PC-3 (cell line): ENCODE results near the gene CAPNS1.

Source experiments
- EZH2 ChIP-seq: fragments of 300-600 bp; sonication (generic); IDR thresholded peaks from one replicate; pipeline ENCODE4 v1.6.1; 2017; ENCODE audit warnings: antibody characterized with exemption, mild to moderate bottlenecking, low read length; ENCODE audit not compliant: unreplicated experiment
- TF ChIP-seq, protein P1 (sequence below): fragments of 300-600 bp; sonication (generic); conservative IDR thresholded peaks from 2 replicates; pipeline ENCODE4 v1.5.1; 2017; ENCODE audit warnings: antibody characterized with exemption, low read depth, mild to moderate bottlenecking, low read length

DNA sequence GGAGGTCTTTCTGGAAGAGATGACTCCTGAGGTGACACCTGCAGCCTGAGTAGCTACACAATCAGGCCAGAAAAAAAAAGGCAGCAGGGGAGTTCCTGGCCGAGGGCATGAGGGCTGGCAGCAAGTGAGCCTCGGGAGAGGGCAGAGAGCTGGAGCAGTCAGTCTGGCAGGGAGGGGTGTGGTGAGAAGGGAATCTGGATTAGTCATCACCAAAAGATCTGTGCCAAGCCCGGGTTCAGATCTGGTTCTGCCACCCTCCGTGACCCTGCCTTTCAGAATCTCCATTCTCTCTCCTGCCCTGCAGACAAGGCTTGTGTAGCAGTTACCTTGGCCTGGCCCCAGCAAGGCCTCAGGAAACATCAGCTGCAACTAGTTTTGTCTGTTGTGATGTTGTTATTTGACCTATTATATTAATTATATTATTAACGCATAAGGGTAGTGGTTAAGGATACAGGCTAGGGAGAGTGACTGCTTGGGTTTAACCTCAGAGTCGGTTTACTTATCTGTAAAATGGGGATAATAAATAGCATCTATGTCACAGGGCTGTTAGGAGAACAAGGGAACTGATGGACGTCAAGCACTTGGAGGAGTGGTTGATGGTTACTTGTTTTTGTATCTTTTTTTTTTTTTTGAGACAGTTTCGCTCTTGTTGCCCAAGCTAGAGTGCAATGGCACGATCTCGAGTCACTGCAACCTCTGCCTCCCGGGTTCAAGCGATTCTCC, 2.7 kb upstream of the CAPNS1 start:
- no peak for TF ChIP-seq EZH2
- TF ChIP-seq, protein P1, sequence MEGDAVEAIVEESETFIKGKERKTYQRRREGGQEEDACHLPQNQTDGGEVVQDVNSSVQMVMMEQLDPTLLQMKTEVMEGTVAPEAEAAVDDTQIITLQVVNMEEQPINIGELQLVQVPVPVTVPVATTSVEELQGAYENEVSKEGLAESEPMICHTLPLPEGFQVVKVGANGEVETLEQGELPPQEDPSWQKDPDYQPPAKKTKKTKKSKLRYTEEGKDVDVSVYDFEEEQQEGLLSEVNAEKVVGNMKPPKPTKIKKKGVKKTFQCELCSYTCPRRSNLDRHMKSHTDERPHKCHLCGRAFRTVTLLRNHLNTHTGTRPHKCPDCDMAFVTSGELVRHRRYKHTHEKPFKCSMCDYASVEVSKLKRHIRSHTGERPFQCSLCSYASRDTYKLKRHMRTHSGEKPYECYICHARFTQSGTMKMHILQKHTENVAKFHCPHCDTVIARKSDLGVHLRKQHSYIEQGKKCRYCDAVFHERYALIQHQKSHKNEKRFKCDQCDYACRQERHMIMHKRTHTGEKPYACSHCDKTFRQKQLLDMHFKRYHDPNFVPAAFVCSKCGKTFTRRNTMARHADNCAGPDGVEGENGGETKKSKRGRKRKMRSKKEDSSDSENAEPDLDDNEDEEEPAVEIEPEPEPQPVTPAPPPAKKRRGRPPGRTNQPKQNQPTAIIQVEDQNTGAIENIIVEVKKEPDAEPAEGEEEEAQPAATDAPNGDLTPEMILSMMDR = no peak
